ENCODE results near the gene ERGIC1.

The ERGIC1 gene

DNA sequence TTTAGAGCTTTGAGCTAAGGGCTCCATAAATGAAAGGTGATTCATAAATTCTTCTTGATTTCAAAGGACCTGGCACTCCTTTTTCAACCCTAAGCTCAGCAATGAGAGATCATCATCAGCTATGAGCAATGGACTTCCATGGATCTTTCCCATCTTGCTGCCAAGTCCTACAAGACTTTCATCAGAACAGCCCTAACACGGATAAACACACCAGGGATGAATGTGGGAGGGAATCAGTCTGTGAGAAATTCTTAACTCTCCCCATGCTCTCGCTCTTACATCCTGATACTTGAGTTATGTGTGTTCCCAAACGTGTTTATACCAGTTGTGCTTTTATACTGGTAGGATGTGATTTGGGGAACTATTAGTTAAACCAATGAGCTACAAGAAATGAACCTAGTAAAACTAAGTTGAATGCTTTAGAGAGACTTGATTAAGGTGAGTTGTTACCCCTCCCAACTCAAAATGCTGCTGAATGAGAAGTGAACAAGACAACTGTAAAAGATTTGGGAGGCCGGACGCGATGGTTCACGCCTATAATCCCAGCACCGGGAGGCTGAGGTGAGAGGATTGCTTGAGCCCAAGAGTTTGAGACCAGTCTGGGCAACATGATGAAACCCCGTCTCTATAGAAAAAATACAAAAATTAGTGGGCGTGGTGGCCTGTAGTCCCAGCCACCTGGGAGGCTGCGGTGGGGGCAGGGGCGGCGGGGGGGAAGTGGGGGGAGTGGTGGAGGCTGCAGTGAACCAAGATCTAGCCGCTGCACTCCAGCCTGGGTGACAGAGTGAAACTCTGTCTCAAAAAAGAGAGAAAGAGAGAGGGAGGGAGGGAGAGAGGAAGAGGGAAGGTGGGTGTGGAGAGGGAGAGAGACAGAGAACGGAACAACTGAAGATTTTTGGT is 120.0 kb downstream of the ERGIC1 start:
- H3K4me3 ChIP-seq (replicated peaks; ENCODE audit: low read depth, low read length): no peak overlapping the region
- no peaks in the 10 kb centered on the region for H3K27me3 ChIP-seq (replicated peaks; ENCODE audit: control insufficient read depth, insufficient read depth, low read length)
- no peak for DNase-seq (ENCODE audit: extremely low read depth, insufficient read length)
- no peak for TF ChIP-seq CTCF (IDR thresholded peaks at IDR 0.05; ENCODE audit: insufficient read depth, low read length, poor library complexity, severe bottlenecking)
- H3K36me3 ChIP-seq (ENCODE audit: control insufficient read depth, insufficient read depth, low read length): peaks cover 9% of the 10 kb centered on the region

DNA sequence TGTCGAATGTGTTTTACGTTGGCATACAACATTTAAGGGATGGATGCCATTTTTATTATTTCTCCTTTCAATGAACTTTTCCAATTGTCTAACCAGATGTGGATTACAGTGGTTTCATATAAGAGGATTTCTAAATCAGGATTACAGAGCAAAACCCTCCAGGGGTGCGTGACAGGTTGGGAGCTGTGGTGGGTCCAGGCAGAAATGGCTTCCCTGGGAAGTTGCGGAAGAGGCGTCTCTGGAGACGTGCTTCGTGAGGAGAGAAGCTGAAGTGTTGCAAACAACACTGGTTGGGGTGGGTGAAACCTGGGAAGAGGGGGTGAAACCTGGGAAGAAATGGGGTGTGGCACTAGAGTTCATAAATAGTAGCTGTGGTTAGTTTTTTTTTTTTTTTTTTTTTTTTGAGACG is 120.7 kb downstream of the ERGIC1 start:
- TF ChIP-seq CTCF (IDR thresholded peaks at IDR 0.05; ENCODE audit: insufficient read depth, low read length, poor library complexity, severe bottlenecking): no peak
- peaks cover 9% of the 10 kb centered on the region for H3K36me3 ChIP-seq (ENCODE audit: control insufficient read depth, insufficient read depth, low read length)

GRCh38 chr5:172956228-172956627 is 122.2 kb downstream of the ERGIC1 start:
- no peak for TF ChIP-seq CTCF (IDR thresholded peaks at IDR 0.05; ENCODE audit: insufficient read depth, low read length, poor library complexity, severe bottlenecking)
- no peak overlapping the region for H3K4me3 ChIP-seq (replicated peaks; ENCODE audit: low read depth, low read length)
- DNase-seq (ENCODE audit: extremely low read depth, insufficient read length): no peak
- no peaks in the 10 kb centered on the region for H3K27me3 ChIP-seq (replicated peaks; ENCODE audit: control insufficient read depth, insufficient read depth, low read length)
- H3K36me3 ChIP-seq (ENCODE audit: control insufficient read depth, insufficient read depth, low read length): peaks cover 3% of the 10 kb centered on the region

More for the DNA sequence above, 120.7 kb downstream of the ERGIC1 start:
- Histone ChIP-seq H3K4me3 (replicated peaks; ENCODE audit: low read depth, low read length) (no peak overlapping the region), H3K27me3 (replicated peaks; ENCODE audit: control insufficient read depth, insufficient read depth, low read length) (no peaks in the 10 kb centered on the region)
- no peak for DNase-seq (ENCODE audit: extremely low read depth, insufficient read length)

DNA sequence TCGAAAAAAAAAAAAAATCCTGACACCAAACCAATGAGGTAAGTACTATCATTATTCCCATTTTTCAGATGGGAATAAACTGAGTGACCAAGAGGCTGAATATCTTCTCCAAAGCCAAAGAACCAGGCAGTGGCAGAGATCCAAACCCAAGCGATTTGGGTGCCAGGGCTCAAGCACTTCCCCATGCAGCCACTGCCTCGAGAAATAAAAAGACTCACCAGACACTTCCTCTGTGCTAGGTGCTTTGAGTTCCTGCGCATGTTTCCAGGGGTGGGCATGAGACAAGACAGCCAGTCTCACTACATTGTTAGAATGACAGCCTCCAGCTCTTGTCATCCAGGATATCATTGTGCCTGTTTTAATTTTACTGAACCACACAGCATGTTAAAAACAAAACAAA is 122.9 kb downstream of the ERGIC1 start:
- H3K36me3 ChIP-seq (ENCODE audit: control insufficient read depth, insufficient read depth, low read length): no peaks in the 10 kb centered on the region; the same call in 1 of the 2 replicates
- no peak for DNase-seq (ENCODE audit: extremely low read depth, insufficient read length)
- no peak for TF ChIP-seq CTCF (IDR thresholded peaks at IDR 0.05; ENCODE audit: insufficient read depth, low read length, poor library complexity, severe bottlenecking)
- no peaks in the 10 kb centered on the region for H3K27me3 ChIP-seq (replicated peaks; ENCODE audit: control insufficient read depth, insufficient read depth, low read length)
- H3K4me3 ChIP-seq (replicated peaks; ENCODE audit: low read depth, low read length): no peak overlapping the region

DNA sequence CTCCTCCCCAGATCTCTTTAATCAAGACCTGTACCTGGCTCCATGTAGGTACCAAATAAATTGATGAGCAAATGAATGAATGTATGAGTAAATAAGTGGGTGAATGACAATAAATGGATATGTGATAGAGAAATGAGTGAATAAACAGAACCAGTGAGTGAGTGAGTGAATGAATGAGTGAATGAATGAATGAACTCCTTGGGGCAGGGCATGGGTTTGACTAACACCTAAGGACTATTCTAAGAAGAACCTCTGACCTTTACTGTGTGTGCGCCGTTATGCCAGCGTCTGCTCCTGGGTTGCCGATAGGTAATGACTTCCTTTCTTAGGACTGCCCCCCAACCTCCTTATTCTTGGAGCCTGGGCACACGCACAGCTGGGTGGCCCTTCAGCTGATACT is 123.4 kb downstream of the ERGIC1 start:
- no peaks in the 10 kb centered on the region for H3K27me3 ChIP-seq (replicated peaks; ENCODE audit: control insufficient read depth, insufficient read depth, low read length)
- no peak for DNase-seq (ENCODE audit: extremely low read depth, insufficient read length)

More for the DNA sequence above, 123.4 kb downstream of the ERGIC1 start:
- no peak overlapping the region for H3K4me3 ChIP-seq (replicated peaks; ENCODE audit: low read depth, low read length)
- no peaks in the 10 kb centered on the region; the same call in 1 of the 2 replicates for H3K36me3 ChIP-seq (ENCODE audit: control insufficient read depth, insufficient read depth, low read length)
- TF ChIP-seq CTCF (IDR thresholded peaks at IDR 0.05; ENCODE audit: insufficient read depth, low read length, poor library complexity, severe bottlenecking): no peak
